Measurements from ENCODE around the gene B3GNT9.

B3GNT9 gene

GRCh38 chr16:67164599-67165061 lies 13.8 kb upstream of the B3GNT9 start, which contains the start of gene HSF4:
Gene HSF4, plus strand, starts transcription at chr16:67164745. Its CDS starts 67 bp downstream, at chr16:67164812.
- H3K4me3 ChIP-seq (ENCODE audit: low read depth, low read length): peak within 1 kb of the TSS; percentile 42
- TF ChIP-seq, protein P1, sequence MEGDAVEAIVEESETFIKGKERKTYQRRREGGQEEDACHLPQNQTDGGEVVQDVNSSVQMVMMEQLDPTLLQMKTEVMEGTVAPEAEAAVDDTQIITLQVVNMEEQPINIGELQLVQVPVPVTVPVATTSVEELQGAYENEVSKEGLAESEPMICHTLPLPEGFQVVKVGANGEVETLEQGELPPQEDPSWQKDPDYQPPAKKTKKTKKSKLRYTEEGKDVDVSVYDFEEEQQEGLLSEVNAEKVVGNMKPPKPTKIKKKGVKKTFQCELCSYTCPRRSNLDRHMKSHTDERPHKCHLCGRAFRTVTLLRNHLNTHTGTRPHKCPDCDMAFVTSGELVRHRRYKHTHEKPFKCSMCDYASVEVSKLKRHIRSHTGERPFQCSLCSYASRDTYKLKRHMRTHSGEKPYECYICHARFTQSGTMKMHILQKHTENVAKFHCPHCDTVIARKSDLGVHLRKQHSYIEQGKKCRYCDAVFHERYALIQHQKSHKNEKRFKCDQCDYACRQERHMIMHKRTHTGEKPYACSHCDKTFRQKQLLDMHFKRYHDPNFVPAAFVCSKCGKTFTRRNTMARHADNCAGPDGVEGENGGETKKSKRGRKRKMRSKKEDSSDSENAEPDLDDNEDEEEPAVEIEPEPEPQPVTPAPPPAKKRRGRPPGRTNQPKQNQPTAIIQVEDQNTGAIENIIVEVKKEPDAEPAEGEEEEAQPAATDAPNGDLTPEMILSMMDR (IDR thresholded peaks at IDR 0.05; ENCODE audit: insufficient read depth, low read length, missing control alignments): no peak
- POLR2A ChIA-PET: interaction anchor here (1.3 kb wide), 1 partner anchor 157 kb away, joined by 3 read pairs; no protein-coding TSS in a partner anchor
- no peak for DNase-seq (ENCODE audit: low read depth, low spot score)
- CTCF ChIA-PET: interaction anchor here (1.1 to 7.6 kb wide), 2 partner anchors 10 to 21 kb away, joined by 5 to 54 read pairs; no protein-coding TSS in a partner anchor

DNA sequence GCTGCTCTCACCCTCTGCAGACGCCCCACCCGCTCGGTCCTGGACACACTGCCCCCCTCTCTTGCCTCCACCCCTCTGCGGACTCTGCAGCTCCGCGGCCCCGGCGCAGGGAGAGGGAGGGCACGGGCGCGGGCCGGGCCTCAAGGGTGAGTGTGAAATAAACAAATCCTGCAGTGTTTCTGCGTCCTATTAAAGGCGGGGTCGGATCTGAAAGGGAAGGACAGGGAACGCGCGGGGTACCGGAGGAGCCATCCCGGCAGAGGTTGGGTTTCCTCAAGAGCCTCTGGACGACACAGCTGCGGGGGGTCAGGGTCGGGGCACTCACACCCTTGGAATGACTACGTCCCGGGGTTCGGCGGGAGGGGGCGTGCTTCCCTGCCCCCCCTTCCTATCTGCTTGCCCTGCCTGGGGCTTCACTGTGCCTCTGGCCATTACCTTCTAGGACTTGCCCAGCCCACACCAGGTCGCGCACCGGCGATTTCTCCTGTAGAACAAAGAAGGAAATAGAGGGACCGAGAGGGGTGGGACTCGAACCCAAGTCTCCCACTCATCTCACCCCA lies 13.3 kb upstream of the B3GNT9 start:
- peak overlapping the region; percentile 42 for H3K4me3 ChIP-seq (ENCODE audit: low read depth, low read length)
- ChIA-PET POLR2A (interaction anchor here (1.3 kb wide), 1 partner anchor 157 kb away, joined by 3 read pairs; no protein-coding TSS in a partner anchor), CTCF (interaction anchor here (0.9 to 7.6 kb wide), 4 partner anchors 9 to 192 kb away, joined by 3 to 54 read pairs (median 5); no protein-coding TSS in a partner anchor)
- no peak for DNase-seq (ENCODE audit: low read depth, low spot score)
- TF ChIP-seq, protein P1 (IDR thresholded peaks at IDR 0.05; ENCODE audit: insufficient read depth, low read length, missing control alignments): no peak

GRCh38 chr16:67163164-67163998 lies 12.6 kb upstream of the B3GNT9 start:
- H3K4me3 ChIP-seq (ENCODE audit: low read depth, low read length): peak overlapping the region; percentile 42
- no peak for DNase-seq (ENCODE audit: low read depth, low spot score)
- ChIA-PET POLR2A (interaction anchor here (0.9 to 1.3 kb wide), 2 partner anchors 62 to 156 kb away, joined by 3 read pairs; no protein-coding TSS in a partner anchor), CTCF (interaction anchor here (0.9 to 13.2 kb wide), 9 partner anchors 8 to 268 kb away, joined by 3 to 241 read pairs (median 4); partner anchors contain the start of gene MATCAP1)
- TF ChIP-seq, protein P1 (IDR thresholded peaks at IDR 0.05; ENCODE audit: insufficient read depth, low read length, missing control alignments): no peak

- no peak for DNase-seq (ENCODE audit: low read depth, low spot score)
- ChIA-PET CTCF (interaction anchor here (0.9 to 13.2 kb wide), 9 partner anchors 11 to 267 kb away, joined by 3 to 241 read pairs (median 4); partner anchors contain the start of genes CES3 and MATCAP1), POLR2A (interaction anchor here (0.9 kb wide), 1 partner anchor 61 kb away, joined by 3 read pairs; no protein-coding TSS in a partner anchor)
- peak overlapping the region; percentile 15 for H3K4me3 ChIP-seq (ENCODE audit: low read depth, low read length)
- TF ChIP-seq, protein P1 (IDR thresholded peaks at IDR 0.05; ENCODE audit: insufficient read depth, low read length, missing control alignments): no peak
These were observed 11.8 kb upstream of the B3GNT9 start for GRCh38 chr16:67162506-67163163.

GRCh38 chr16:67161595-67162058 lies 10.8 kb upstream of the B3GNT9 start:
- DNase-seq (ENCODE audit: low read depth, low spot score): no peak
- TF ChIP-seq, protein P1 (IDR thresholded peaks at IDR 0.05; ENCODE audit: insufficient read depth, low read length, missing control alignments): no peak
- POLR2A ChIA-PET: interaction anchor here (0.7 kb wide), 1 partner anchor 20 kb away, joined by 8 read pairs; no protein-coding TSS in a partner anchor
- peak overlapping the region; percentile 15; the same call in 1 of the 2 replicates for H3K4me3 ChIP-seq (ENCODE audit: low read depth, low read length)
- CTCF ChIA-PET: interaction anchor here (1.0 to 13.2 kb wide), 10 partner anchors 12 to 266 kb away, joined by 3 to 241 read pairs (median 6); partner anchors contain the start of genes CES3 and MATCAP1
